Skeletal muscle cell (primary cell): ENCODE results near the gene AIRE.

ENCODE experiments used
- DNase-seq: peaks from one replicate; pipeline ENCODE4 v3.0.0-alpha.2; 2010; ENCODE audit warnings: low read depth
- H3K4me3 ChIP-seq: 2 replicates; pipeline ENCODE4 v1.5.1; 2011; ENCODE audit warnings: low read depth, mild to moderate bottlenecking, control low read depth, low read length, moderate library complexity

AIRE gene

DNA sequence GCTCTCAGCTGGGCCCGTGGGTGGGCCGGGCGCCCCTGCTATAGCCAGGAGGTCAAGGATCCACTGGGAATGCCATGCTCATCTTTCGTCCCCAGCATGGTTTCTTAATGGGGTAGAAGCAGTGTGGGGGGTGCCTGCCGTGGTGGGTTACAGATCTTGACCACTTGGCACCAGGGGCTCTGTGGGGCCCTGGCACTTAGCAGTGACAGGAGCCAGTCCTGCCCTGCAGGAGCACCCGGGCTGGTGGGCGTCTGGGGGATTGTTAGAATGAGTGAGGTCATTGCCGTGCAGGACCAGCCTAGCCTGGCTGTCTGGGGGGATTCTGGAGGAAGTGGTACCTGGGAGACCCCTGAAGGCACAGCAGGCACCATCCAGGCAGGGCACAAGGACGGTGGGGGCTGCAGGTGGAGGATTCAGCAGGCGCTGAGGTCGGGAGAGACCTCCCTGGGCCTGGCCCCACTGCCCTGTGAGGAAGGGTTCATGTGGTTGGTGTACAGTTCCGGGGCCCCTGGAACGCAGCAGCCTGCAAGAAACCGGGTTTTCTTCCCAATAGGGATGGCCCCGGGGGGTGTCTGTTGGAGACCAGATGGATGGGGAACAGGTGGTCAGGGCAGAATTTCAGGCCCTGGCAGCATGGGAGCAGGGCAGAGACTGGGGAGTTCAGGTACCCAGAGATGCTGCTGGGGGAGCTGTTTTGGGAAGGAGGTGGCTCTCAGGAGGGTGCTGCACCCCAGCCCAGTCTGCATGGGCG lies 4.8 kb downstream of the AIRE start:
- no peak overlapping the region for H3K4me3 ChIP-seq
- DNase-seq, result no peak

DNA sequence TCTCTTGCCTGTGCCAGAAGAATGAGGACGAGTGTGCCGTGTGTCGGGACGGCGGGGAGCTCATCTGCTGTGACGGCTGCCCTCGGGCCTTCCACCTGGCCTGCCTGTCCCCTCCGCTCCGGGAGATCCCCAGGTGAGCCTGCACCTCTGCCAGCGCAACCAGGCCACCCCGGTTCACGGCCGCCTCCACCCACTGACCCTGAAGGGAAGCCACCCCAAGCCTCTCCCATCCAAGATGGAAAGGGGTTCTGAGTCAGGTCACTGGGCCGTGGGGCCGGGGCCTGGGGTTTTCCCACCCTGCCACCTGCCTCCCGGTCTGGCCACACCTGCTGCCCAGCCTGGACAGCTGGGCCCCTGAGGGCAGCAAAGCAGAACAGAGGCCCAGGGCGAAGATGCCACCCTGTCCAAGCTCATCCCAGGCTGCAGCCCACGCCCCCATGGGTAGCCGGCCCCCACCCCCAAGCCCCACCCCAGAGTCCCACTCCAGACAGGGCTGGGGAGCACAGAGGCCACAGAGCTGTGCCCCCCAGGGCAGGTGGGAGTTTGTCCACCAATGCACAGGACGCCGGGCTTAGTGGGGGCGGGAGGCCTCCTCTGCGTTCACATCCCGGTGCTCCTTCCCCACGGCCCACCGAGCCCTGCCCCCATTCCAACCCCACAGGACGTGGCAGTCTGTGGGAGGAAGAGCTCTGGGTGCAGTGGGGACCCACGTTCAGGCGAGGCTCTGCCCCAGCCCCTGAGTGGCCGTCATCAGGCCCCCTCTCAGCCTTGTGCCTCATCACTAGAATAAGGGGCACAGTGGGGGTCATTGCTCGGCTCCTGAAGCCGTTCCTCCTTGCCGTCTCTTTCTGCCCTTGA lies 5.6 kb downstream of the AIRE start:
- no peak overlapping the region for H3K4me3 ChIP-seq
- no peak for DNase-seq

DNA sequence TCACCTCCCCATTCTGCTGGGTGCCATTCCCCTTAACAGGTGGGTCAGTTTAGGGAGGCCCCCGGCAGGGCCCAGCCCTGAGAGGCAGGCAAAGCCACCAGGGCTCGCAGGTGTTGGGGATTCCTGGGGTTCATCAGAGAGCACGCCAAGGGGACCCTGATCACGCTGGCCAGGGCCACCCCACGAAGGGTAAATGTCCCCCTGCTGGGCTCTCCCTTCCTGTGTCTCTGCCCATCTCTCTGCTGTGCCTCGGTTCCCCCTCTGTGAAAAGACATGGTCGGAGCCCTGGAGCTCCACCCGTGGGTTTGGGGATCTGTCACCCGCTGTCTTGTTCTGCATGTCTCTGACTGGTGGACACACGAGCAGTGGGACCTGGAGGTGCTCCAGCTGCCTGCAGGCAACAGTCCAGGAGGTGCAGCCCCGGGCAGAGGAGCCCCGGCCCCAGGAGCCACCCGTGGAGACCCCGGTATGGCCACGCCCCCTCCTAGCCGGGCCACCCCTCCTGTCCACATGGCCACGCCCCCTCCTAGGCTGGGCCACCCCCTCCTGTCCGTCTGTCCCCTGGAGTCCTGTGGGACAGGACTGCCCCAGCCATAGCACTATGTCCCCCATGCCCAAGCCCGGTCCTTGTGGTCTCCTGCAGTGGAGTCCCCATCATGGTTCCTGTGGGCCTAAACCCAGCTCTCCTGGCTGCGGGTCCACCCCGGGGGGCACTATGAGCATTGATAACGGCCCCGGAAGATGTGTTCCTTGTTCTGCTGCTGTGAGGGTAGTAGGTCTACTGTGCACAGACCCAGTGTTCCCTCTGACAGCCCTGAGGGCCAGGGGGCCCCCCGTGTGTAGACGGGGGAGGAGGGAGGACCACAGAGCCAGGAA lies 6.5 kb downstream of the AIRE start:
- no peak for DNase-seq
- no peak overlapping the region for H3K4me3 ChIP-seq

DNA sequence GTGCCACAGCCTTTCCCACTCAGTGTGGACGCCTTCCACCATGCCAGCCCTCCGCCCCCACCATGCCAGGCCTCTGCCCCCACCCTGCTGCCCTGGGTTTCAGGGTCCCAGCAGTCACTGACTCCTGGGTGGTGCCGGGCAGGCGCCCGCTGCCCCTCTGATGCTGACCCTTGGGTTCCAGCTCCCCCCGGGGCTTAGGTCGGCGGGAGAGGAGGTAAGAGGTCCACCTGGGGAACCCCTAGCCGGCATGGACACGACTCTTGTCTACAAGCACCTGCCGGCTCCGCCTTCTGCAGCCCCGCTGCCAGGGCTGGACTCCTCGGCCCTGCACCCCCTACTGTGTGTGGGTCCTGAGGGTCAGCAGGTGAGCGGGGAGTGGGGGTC lies 7.1 kb downstream of the AIRE start:
- no peak overlapping the region for H3K4me3 ChIP-seq
- DNase-seq, result no peak

DNA sequence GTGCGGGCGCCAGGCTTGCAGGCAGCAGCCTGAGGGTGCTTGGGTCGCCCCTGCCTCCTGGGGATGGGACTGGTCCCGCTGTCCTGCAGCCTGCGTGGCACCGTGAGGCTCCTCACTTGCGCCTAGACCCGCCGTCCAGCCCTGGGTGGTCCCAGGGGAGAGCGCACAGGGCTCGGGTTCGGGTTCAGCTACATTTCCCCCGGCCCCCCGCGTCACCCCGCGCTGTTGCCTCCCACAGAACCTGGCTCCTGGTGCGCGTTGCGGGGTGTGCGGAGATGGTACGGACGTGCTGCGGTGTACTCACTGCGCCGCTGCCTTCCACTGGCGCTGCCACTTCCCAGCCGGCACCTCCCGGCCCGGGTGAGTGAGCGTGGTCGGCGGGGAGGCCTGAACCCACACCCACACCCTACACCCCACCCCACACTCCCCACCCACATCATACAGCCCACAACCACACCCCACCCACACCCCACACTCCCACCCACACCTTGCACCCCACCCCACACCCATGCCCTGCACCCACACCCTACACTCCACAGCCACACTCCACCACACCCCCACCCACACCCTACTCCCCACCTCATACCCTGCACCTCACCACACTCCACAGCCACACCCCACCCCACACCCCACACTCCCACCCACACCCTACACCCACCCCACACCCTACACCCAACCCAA lies 8.0 kb downstream of the AIRE start:
- DNase-seq, result no peak

DNA sequence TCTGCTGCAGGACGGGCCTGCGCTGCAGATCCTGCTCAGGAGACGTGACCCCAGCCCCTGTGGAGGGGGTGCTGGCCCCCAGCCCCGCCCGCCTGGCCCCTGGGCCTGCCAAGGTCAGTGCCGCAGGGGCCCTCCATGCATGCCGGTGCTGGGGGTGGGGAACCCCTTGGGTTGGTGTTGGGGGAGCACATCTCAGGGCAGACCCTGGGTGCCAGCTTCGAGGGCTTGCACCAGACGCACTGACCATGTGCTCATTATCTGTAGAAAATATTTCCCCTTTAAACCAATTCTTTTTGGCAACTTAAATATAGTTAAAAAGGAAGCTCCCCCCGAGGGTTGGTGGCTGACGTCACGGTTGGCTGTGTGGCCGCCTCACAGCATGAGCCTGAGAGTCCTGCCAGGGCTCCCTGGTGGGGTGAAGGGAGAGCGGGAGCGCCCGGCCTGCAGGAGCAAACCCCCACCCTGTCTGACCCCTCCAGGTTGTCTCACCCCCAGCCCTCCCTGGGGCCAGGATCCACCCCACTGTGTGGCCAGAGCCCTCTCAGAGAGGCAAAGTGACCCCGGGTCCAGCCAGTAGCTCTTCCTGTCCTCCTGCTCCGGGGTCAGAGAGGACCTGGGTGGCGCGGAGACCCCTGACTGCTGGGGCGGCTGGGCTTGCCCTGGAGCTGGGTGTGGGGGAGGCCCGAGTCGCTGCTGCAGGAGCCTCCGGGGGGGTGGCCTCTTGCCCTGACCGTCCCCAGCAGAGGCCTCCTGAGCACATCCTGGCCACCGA lies 8.9 kb downstream of the AIRE start:
- no peak for DNase-seq
- H3K4me3 ChIP-seq, result no peak overlapping the region

More for the DNA sequence above, 8.0 kb downstream of the AIRE start:
- H3K4me3 ChIP-seq, result no peak overlapping the region

DNA sequence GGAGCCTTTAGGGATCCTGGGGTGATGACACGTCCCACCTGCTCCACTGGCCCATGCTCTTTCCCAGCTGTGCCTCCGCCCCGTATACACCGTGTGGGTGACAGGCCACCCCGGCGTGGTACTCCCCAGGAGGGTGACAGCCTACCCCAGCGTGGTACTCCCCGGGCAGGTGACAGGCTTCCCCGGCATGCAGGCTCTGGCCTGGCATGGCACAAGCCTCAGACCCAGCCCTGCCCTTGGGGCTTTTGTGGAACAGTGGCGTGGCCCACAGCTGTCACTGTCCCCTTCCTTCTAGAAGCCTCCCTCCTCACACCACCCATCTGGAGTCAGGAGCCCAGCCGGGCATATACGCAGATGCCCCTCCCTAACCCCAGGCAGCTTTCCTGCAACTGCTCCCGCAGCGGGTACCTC lies 9.5 kb downstream of the AIRE start:
- DNase-seq, result no peak
- H3K4me3 ChIP-seq, result no peak overlapping the region

DNA sequence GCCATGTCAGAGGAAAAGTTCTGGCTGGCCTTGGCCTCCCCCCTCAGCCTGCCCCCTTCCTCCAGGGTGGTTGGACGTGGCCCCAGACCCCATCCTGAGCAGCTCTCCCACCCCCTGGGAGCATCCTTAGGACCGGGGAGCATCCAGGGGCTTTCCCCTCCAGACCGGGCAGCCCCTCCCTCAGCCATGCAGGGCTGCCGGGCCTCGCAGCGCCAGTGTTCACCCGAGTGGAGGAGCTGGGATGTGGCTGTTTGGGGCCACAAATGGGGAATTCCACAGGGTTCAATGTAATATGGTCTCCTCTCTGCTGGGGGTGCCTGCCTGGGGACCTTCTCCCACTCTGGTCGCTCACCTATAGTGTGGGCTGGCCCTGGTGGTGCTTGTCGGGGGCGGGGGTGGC lies 10.0 kb downstream of the AIRE start:
- no peak overlapping the region for H3K4me3 ChIP-seq
- no peak for DNase-seq

DNA sequence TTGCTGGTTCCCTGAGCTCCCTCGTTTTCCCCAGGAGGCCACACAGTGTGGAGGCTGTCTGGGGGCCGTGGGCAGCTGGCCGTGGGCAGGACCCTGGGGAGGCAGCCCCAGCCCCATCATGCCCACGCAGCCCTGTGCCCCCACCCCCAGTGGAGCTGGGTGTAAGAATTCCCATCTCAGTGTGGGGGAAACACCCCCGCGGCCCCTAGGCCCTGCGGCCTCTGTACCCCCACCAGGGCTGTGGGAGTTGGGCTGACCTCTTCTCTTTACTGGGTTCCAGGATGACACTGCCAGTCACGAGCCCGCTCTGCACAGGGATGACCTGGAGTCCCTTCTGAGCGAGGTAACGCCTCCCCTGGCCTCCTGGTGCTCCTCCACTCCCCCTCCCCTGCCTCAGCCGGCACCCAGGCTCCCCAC lies 10.4 kb downstream of the AIRE start:
- no peak for DNase-seq
- H3K4me3 ChIP-seq, result no peak overlapping the region

DNA sequence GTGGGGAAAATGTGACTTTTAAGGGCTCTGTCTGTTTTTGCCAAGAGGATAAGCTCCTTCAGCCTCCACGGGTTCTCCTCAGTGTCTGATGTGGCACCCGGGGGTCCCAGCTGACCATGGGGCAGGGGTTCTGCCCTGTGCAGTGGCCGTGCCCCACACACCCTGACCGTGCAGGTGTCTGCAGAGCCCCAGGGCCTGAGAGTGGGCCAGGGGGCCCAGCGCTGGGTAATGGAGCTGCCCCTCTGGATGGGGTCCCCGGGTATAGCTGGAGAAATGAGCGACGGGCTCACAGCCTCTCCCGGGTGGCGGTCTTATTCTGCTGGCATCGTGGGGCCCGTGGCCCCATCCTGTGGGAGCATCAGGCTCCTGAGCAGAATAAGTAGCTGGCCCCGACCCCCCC lies 11.2 kb downstream of the AIRE start:
- DNase-seq, result no peak
- no peak overlapping the region for H3K4me3 ChIP-seq

DNA sequence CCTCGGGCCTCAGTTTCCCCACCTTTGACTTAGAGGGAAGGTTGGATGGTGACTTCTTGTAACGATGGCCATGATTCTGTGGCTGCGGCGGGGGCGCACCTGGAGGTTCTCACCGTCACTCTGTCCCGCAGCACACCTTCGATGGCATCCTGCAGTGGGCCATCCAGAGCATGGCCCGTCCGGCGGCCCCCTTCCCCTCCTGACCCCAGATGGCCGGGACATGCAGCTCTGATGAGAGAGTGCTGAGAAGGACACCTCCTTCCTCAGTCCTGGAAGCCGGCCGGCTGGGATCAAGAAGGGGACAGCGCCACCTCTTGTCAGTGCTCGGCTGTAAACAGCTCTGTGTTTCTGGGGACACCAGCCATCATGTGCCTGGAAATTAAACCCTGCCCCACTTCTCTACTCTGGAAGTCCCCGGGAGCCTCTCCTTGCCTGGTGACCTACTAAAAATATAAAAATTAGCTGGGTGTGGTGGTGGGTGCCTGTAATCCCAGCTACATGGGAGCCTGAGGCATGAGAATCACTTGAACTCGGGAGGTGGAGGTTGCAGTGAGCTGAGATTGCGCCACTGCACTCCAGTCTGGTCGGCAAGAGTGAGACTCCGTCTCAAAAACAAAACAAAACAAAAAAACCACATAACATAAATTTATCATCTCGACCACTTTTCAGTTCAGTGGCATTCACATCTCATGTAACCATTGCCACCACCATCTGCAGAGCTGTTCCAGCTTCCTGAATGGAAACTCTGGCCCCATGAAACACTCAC lies 12.0 kb downstream of the AIRE start:
- no peak overlapping the region for H3K4me3 ChIP-seq
- DNase-seq, result peak; percentile 37

DNA sequence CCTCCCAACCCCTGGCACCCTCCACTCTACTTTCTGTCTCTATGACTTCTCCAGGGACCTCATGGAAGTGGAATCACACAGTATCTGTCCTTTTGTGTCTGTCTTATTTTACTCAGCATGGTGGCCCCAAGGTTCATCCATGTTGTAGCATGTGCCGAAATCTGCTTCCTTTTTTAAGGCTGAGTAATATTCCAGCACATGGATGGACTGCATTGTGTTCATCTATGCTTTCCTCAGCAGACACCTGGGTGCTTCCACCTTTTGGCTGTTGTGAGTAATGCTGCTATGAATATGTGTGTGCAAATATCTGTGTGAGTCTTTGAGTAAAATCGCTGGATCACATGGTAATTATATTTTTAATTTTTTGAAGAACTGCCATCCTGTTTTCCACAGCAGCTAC lies 12.6 kb downstream of the AIRE start:
- no peak for DNase-seq
- H3K4me3 ChIP-seq, result no peak overlapping the region

DNA sequence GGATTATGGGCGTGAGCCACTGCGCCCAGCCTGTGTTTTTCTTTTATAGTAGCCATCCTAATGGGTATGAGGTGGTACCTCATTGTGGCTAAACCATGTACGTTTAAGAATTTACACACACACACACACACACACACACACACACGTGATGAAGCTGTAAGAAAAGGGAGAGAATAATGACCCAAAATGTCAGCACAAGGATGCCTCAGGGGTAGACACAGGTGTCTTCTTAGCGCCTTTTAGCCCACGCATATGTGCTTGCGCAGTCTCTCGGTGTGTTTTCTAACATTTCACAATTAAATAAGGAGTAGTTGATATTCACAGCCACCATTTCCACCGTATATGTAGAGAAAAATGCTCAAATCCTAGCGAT lies 13.4 kb downstream of the AIRE start:
- peak overlapping the region; percentile 75 for H3K4me3 ChIP-seq
- DNase-seq, result no peak

DNA sequence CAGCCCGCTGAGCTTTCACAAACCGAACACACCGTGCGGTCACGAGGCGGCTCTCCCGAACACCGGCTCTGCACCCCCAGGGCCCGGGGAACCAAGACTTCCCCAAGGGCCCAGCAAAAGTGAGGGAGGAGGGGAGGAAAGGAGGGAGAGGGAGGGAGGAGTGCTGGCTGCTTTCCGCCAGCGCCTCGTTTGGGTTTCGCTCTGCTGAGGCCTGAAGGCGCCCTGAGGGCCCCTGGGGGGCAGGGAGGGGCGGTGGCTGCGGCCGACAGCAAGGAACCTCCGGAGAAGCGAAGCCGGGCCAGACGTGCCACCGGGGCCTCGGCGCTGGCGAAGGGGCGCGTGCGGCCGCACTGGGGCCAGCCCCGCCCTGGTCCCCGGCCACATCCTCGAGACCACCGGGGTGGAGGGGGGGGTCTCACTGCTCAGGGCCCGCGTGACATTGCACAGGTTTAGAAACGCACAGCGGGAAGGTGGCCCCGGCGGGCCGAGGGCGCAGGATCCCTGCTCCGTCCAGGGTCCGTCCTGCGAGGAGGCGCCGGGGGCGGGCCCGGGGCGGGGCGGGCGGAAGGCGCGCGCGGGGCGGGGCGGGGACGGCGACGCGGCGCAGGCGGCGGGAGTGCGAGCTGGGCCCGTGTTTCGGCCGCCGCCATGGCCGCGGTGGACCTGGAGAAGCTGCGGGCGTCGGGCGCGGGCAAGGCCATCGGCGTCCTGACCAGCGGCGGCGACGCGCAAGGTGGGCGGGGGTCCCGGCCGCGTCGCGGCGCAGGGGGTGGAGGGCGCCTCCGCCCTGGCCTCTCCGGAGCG lies 14.0 kb downstream of the AIRE start, which contains the start of gene PFKL:
Gene PFKL, plus strand, starts transcription at position 596 of the 804 bp plus-strand sequence. Its CDS starts 53 bp downstream, at position 649.
- no peak for DNase-seq
- H3K4me3 ChIP-seq, result peak within 1 kb of the TSS; percentile 75

DNA sequence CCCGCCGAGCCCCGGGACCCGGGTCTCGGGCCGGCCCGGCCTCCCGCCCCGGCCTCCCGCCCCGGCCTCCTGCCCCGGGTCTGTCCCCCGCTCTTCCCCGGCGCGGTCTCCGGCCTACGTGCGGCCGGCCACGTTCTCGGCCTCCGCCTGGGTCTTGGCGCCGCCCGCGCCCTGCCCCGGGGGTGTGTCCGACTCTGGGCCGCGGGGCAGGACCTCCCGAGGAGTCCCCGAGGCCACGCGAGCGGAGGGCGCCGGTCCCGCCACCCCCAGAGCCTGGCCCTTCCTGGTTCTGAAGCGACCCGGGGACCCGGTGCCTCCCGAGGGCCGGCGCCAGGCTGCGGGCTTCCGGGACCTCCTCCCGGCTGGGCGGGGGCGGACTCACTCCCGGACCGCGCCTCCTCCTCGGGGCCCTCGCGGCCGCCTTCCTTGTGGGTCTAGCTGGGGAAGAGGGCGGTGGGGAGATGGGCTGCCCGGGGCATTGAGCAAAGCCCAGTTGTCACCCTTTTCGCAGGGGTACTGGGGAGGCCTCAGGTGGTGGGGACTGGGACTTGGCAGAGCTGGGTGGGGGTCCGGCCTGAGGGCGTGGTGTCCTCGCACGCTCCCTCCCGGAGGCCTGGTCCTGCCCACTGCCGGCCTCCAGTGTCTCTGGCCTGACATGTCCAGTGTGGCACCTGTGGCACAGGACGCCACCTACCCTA lies 14.7 kb downstream of the AIRE start:
- no peak for DNase-seq
- peak overlapping the region; percentile 75 for H3K4me3 ChIP-seq

DNA sequence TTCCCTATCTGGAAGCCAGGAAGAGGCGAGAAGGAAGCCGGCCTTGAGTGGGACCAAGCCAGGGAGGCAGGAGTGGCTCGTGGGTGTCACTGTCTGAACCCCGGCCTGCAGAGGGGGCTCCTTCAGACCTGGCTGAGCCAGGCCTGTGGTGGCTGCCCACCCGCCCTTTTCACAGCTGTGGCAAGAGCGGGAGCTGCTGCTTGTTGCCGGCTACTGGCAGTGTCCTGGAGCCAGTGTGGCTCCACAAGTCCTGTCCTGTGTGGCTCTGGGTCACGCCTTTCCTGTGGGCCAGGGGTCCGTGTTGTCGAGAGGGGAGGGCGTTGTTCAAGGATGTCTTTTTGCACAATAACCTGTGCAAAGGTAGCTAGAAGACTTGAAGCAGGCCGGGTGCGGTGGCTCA lies 15.5 kb downstream of the AIRE start:
- DNase-seq, result no peak
- H3K4me3 ChIP-seq, result peak overlapping the region; percentile 75
